ENCODE measurements around the gene INTS14.

The INTS14 gene

DNA sequence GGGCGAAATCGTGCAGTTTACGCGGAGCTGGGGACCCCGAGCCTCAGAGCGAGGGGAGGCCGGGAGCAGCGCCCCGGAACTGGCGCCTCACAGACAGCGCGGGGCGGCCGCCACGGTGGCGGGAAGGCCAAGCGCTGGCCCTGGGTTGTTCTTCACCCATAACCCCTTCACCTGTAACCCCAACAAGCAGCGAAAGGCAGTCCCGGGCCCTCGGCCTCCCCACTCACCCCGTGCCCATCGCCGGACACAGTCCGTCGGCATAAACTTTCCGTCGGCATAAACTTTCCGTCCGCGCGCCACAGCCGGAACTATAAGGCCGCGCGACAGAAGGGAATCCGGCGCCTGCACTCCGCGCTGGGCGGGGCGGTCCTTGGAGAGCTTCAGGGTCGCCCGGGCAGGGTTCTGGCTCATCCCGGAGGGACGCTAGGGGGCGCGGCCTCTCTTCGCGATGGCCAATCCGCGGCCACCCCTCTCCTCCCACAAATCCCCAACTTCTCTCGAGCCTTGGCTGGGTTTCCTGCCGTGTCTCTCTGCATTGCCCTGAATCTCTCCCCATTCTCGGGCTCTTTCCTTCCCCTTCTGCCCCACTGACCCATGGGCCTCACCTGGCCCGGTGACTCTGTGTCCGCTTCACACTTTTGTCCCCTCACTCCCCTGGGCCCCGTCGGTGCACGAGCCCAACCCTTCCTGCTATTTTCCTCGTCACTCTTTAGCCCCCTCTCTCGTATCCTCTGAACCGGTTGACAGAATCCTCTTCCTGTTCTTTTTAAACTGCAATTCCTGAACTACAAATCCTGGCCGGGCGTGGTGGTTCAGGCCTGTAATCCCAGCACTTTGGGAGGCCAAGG is at the start of gene INTS14:
Gene INTS14, minus strand, starts transcription at position 261 of the 848 bp plus-strand sequence. CDS start 3,751 bp downstream, outside the sequence.
- DNase-seq (ENCODE audit: low spot score) = peak; percentile 87

DNA sequence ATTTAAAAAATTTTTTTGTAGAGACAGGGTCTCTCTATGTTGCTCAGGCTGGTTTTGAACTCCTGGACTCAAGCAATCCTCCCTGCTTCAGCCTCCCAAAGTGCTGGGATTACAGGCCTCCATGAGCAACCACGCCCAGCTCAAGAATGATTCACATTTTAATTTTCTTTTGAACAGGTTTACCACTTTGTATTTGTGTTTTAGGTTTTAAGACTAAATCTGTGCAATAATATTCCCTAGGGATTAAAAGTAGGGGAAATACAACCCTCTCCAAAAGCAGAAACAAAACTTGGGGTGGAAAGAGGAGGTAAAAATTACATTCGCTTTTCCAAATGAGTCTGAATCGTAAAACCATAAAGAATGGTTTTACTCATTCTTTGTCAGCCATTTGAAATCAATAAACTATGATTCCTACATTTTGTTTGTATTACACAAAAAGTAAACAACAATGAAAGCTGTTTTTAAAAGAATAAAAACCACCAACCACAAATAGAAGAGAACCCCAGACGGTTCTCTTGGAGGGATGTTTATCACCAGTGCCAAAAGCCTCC is 48.6 kb upstream of the INTS14 start:
- no peak for DNase-seq (ENCODE audit: low spot score)

DNA sequence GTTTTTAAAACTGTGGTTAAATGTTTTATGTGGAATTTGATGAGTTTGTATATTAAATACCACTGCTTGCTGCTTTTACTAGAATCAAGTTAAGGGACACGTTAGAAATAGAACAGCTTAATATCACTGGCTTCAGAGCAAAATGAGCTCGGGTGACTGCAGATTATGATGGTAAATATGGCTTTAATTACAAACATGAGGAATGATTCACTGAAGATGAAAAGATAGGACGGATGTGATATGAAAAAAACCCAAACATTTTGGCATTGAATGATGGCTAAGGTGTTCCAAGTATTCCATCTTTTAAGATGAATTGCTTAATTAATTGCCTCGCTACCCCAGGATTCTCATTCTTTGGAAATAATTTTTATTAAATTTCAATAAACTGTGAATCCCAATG is 44.5 kb upstream of the INTS14 start:
- DNase-seq (ENCODE audit: low spot score) = no peak

DNA sequence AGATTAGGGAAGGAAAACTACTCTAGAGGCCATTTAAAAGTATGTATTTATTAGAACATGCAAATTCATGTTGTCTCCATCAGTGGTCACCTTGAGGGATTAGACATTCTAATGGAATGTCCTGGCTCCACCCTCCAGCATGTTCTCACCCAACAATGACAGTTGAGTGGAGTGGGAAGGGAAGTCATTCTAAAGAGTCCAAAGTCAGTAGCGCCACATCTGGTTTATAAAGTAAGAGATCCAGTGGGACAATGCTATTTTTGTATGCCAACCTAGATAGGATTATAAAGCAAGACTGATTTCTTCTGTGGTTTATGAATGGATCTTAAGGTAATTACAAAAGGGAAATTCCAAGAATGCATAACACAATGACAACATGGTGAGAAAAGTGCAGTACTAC is 44.1 kb upstream of the INTS14 start:
- DNase-seq (ENCODE audit: low spot score) = no peak

DNA sequence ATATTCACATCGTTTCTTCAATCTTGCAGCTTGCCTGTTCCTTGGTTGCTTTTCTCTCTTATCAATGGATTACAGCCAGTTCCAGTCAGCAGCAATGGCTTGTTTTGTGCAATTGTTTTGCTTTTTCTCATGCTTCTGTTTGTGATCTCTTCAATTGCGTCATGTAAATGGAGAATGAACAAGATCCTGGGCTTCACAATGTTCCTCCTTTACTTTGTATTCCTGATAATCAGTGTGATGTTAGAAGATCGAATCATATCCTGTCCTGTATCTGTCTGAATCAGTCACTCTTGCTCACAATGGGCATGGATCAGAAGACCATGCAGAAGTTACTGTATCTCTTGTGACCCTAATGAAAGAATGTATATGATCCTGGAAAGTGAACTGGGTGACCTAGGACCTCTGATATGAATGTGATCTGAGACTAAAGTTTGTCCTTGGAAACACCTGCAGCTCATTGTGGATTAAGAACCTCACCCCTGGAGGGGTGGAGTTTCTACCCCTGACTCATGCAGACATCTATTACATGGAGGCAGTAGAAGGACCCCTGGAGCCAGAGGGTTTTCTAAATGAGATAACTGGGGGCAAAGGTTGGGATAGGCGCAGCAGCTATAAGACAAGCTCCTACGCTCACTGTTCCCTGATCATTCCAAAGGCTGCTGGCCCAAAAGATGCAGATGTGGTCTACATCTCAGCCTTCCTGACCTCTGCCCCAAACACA is 43.0 kb upstream of the INTS14 start:
- DNase-seq (ENCODE audit: low spot score) = no peak

DNA sequence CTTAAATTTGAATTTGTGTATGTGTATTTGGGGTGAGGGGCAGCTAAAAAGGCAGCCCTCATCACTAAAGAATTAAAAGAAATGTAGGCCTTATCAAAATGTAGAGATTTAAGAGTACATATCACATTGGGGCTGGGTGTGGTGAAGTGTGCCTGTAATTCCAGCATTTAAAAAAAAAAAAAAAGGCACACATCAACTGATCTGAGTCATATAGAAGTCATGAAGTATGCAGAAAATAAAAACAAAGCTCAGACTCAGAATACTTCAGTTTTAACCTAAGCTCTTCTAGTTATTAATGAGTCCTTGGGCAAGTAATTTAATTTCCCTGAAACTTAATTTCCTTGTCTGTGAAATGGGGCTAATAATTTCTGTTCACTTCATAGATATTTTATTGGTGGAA is 42.4 kb upstream of the INTS14 start:
- no peak for DNase-seq (ENCODE audit: low spot score)

DNA sequence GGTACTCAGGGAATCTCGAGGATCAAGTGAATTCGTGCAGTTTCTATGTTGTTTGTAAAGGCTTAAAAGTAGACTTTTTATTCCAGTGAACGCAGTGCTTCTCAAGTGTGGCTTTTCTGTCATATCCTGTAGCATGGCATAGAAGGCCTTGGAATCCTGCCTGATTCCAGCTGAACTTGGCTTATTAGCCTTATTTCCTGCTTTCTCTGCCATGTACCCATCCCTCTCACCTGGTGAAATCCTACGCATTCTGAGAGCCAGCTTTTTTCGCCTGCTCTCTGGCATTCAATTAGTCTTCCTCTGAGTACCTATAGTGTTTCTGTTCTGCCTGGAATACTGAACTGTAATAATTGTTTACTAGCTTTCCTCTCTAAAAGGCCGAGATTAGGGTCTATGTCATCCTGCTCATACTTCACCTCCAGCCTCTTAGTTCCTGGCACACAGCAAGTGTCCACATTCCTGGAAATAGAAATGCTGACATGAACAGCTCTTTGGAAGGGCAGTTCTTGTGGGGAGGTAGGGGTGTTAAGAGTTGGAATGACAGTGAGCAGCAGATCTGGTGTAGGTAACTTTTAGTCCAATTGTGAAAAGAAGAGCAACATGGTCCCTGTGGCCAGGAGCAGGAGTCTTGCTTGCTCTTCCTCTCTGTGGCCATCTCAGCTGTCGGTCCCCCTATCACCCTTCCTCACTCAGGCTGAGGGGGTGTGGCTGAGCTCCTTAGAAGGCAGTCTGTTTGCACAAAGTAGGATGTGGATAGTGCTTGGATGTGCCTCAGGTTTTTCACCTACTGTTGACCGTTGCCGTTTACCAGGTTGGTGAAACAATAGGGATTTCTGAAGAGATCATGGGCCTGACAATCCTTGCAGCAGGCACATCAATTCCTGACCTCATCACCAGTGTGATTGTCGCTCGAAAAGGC is 41.2 kb upstream of the INTS14 start:
- DNase-seq (ENCODE audit: low spot score) = no peak

DNA sequence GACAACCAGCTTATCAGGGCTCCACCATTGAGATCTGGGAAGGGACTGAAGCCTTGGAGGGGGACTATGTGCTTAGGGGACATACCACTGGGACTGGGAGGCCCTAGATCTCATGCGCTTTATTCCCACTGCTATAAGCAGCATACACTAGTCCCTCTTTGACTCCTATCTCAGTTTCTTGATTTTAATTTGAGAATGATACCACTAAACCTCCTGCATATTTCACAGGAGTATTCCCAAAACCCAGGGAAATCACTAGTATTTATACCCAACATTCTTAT is 40.1 kb upstream of the INTS14 start:
- no peak for DNase-seq (ENCODE audit: low spot score)

DNA sequence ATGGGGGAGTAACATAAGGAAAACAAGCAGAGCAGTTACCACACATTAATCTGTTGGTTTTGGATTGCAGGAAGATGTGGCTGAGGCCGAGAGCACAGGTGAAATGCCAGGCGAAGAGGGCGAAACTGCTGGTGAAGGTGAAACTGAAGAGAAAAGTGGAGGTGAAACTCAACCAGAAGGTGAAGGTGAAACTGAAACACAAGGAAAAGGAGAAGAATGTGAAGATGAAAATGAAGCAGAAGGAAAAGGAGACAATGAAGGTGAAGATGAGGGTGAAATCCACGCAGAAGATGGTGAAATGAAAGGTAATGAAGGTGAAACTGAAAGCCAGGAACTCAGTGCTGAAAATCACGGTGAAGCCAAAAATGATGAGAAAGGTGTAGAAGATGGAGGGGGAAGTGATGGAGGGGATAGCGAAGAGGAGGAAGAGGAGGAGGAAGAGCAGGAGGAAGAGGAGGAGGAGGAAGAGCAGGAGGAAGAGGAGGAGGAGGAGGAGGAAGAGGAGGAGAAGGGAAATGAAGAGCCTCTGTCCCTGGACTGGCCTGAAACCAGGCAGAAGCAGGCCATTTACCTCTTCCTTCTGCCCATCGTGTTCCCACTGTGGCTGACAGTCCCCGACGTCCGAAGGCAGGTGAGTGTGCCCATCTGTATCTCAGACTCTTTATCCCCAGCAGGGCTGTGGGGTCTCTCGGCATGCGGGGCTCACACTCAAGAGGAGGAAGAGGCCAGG is 39.5 kb upstream of the INTS14 start:
- no peak for DNase-seq (ENCODE audit: low spot score)

DNA sequence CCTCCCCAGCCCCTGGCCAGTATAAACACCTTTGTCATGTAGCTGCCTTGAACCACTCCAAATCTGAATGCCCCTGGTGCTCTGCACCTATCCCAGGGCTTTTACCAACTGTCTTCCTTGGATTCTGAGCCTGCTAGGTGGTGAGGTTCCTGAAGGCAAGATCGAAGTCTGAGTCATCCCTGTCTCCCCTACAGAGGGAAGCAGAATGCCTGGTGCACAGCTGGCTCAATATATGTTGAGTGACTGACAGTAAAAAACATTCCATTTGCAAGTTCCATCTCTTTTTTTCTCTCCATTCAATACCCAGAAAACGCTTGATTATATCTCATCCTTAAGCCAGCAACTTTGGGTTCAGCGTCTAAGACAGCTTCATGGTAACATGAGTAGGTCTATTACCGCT is 35.6 kb upstream of the INTS14 start:
- no peak for DNase-seq (ENCODE audit: low spot score)

DNA sequence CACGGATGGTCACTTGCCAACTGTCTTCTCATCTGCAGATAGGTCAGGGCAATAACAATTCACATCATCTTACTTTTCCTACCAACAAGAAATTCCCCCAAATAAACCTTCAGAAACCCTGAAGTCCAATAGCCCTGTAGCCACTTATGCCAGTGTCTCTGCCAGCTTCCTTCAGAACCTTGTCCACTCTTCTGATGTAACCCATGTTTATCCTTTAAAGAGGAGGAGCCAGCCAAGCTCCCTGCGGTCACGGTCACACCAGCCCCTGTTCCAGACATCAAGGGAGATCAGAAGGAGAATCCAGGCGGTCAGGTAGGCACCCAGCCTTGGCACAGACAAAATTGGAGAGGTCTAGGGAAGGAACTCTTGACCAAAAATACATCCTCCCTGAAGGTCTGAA is 34.5 kb upstream of the INTS14 start:
- DNase-seq (ENCODE audit: low spot score) = no peak

DNA sequence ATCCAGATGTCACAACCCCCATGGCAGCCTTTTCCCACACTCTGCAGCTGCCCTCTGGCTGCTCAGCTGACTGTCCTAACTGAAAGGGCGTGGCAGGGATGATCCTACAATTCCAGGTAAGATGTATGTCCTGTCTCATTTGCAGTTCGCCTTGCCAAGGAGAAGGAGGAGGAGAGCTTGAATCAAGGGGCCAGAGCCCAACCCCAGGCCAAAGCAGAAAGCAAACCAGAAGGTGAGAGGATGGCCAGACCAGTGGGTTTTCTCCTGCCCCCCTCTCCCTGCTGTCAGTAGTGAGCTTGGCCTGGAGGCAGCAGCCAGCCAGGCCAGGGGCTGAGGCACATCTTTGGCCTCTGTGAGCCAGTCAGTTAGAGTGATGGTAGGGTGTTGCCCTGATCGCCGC is 33.4 kb upstream of the INTS14 start:
- no peak for DNase-seq (ENCODE audit: low spot score)

DNA sequence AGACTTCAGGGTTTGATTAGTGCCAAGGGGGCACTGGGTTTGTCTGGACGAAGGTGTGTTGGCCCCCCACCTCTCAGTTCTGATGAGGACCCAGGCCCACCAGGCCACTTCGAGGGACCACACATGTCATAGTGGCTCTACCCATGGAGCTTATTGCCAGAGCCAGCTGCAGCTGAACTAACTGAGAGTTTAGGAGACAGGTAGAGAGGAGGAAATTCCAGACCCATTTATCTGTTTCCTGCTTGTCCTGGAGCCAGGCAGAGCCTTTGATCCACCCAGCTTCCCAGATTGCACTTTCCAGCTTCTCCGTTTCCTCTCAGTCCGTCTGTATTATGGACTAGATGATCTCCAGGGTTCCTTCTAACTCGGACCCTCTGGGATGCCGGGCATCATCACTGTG is 31.7 kb upstream of the INTS14 start:
- DNase-seq (ENCODE audit: low spot score) = no peak

DNA sequence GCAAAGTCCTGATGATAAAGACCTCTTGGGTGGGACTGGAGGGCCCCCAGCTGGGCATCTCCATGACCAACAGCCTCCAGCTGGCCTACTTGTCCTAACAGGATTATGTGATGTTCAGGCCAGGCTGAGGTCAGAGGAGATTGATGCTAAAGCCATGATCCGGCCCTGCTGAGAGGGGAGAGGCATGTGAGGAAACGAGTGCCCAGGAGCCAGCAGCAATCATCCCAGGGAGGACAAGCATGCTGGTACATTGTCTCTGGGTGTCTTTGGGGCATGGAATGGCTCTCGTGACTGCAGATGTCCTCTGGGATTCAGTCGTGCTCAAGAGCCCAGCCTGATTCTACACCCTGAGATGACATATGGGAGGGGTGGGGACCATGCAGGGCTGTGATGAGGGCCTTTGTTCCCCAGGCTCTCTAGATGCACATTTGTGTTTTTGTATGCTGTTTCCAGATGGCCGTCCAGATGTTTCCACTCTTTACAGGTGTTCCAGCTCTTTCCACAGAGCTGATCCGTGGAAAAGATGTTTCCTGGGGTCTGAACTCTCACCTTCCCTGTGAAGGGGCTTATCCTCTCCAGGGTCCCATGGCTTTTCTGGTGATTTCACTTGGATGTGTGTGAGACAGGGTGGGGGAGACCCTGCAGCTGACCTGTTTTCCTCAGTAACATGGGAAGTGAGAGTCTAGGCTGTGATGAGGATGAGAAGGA is 31.0 kb upstream of the INTS14 start:
- no peak for DNase-seq (ENCODE audit: low spot score)

DNA sequence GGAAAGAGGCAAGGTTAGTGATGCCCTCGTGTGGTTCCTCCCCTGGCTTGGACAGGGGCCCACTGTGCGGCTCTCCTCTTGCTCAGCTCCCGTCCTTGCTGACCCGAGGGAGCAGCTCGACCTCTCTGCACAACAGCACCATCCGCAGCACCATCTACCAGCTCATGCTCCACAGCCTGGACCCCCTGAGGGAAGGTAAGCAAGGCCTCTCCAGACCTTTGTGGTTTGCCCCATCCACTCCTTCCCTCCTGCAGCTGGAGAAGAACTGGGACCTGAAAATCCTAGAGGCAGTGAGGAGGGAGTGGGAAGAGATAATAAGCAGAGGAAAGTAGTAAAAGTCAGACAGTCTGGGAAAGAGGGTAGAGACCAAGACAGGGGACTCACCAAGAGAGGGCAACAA is 28.6 kb upstream of the INTS14 start:
- DNase-seq (ENCODE audit: low spot score) = no peak

DNA sequence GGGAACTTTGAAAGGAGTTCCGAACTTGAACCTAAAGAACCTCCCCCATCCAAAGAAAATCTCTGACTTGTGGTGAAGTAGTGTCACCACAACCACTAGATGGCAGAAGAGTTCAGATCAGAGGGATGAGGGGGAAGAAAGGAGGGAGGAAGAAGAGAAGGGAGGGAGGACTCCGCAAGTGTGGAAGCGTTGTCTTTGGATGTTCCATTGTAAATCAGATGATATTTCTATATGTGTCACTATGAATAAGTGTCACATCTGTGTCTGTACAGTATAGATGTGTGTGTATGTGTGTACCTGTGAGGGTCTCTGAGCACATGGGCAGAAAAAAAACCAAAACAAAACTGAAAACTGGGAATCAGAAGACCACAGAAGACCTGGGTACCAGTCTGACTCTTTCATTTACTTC is 27.8 kb upstream of the INTS14 start:
- peak; percentile 81 for DNase-seq (ENCODE audit: low spot score)

DNA sequence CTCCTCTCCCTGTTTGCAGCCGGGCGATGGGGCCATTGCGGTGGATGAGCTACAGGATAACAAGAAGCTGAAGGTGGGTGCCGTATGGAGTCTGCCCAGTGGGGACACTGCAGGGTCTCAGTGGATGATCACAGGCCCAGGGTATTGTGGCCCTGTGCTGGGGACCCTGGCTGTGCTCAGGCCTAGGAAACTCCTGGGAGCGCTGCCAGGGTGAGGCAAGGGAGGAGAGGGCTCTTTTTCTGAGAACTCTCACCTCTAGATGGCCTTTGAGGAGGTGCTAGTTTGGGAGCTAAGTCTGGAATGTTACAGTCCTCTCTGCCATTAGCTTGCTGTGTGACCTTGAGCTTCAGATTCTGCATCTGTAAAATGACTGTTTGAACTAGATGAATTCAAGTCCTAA is 27.2 kb upstream of the INTS14 start:
- DNase-seq (ENCODE audit: low spot score) = no peak

DNA sequence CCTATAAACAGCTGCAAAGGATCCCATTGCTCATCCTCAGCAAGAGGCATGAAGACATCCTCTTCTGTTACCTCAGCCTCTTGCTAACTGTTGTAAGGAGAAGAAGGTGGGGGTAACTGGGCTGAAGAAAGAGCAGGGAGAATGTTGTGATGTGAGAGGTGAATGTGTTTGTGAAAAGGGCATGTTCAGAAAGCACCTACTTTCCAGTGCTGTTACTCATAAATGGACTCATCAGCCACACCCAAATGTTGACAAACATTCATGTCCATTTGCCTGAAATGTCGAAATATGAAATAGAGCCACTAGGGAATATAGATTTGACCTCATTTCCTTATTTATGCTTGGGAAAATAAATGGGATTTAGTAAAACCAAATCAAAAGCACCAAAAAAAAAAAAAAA is 23.4 kb upstream of the INTS14 start:
- no peak for DNase-seq (ENCODE audit: low spot score)

DNA sequence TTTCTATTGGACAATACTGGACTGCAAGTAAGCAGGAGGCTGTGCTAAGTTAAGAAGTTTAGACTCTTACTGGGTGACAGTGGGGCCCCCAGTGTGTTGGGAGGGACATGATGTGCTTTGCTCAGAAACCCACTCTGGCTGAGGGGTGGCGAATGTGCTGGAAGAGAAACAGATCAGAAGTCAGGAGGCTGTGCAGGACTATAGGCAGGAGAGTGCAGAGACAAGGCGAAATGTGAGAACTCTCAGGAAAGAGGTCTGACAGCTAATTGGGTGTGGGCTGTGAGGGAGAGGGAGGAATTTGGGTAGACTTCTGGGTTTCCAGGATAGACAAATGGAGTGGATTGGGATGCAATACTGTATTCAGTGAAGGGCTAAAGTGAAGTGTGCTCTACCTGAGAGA is 22.8 kb upstream of the INTS14 start:
- no peak for DNase-seq (ENCODE audit: low spot score)

DNA sequence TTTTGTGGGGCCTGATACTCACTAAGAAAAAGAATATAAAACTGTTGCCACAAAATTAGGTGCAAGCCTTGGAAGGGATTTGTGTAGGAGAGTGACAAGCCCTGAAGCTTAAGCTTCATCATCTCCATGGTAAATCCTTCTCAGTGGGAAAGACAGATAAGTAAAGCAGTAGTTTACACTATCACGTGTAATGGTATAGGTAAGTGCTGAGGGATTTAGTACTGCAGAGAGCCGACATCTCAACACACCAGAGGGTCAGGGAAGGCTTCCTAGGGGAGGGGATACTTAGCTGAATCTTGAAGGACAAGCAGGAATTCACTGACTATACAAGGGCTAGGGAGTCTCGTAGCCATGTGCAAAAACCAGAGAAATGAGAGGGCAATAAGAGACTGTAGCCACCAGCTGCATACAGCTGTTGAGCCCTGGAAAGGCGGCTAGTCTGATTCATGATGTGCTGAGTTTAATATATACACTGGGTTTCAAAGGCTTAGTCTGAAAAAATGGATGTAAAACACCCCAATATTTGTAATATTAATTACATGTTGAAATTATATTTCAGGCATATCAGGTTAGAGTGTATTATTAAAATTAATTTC is 21.9 kb upstream of the INTS14 start:
- DNase-seq (ENCODE audit: low spot score) = no peak

DNA sequence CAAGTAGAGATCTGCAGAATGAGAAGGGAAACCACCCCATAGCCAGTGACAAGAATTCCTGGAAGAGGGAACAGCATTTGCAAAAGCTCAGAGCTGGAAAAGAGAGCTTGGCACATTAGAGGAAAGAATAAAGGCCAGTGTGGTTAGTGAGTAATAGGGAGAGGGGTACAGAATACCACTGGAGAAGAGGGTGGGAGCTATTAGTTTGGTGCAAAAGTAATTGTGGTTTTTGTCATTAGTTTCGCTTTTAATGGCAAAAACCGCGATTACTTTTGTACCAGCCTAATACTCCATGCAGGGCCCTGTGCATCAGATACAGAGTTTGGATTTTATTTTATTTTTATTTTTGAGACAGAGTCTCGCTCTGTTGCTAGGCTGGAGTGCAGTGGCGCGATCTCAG is 20.6 kb upstream of the INTS14 start:
- DNase-seq (ENCODE audit: low spot score) = no peak

Data from hematopoietic multipotent progenitor cell treated with erythropoietin and hydrocortisone succinate and interleukin-3 and kit ligand, for 17 days (in vitro differentiated cells).